Kidney (tissue), 14 donors: ENCODE results near the gene PPP1R16B. TPM values are rescaled to one million over a fixed set of nuclear protein-coding genes. Genes with fewer than 3 reads are reported as not detected.

ENCODE experiments used
- DNase-seq, 5 donors: peaks; one replicate each; pipeline ENCODE4 v3.0.0-alpha.2; 2013 to 2020
- FAIRE-seq: peaks from 2 replicates; lab custom pipeline; 2012; peaks lifted over from hg19 to GRCh38; lab: Jason Lieb, UNC
- H3K27ac ChIP-seq, 2 donors: one replicate each; pipeline ENCODE4 v1.7.0; 2013; ENCODE audit warnings: low read depth in 2 of 2, low read length in 2 of 2, inconsistent platforms in 1 of 2
- H3K27me3 ChIP-seq: one replicate; pipeline ENCODE4 v1.7.1; 2013; ENCODE audit warnings: low read length, inconsistent platforms; ENCODE audit not compliant: control insufficient read depth, insufficient read depth
- H3K36me3 ChIP-seq, 3 donors: one replicate each; pipeline versions ENCODE4 v1.7.0 to v1.7.1; 2013; ENCODE audit warnings: low read length in 3 of 3, control low read depth in 1 of 3, inconsistent platforms in 1 of 3; ENCODE audit not compliant: insufficient read depth in 3 of 3, control insufficient read depth in 2 of 3
- H3K4me1 ChIP-seq, 3 donors: one replicate each; pipeline versions ENCODE4 v1.7.0 to v1.7.1; 2013; ENCODE audit warnings: low read length in 3 of 3, inconsistent platforms in 1 of 3, low read depth in 1 of 3; ENCODE audit not compliant: control insufficient read depth in 2 of 3, insufficient read depth in 2 of 3
- H3K4me3 ChIP-seq, 3 donors: one replicate each; pipeline versions ENCODE4 v1.7.0 to v1.8.1; 2013; ENCODE audit warnings: low read length in 3 of 3, control low read depth in 1 of 3, inconsistent platforms in 1 of 3
- H3K9ac ChIP-seq, 3 donors: one replicate each; pipeline versions ENCODE4 v1.7.0 to v1.7.1; 2013; ENCODE audit warnings: low read length in 3 of 3, control low read depth in 1 of 3, inconsistent platforms in 1 of 3
- H3K9me3 ChIP-seq, 3 donors: one replicate each; pipeline versions ENCODE4 v1.7.0 to v1.7.1; 2013; ENCODE audit warnings: low read length in 3 of 3, control low read depth in 1 of 3, inconsistent platforms in 1 of 3; ENCODE audit not compliant: control insufficient read depth in 2 of 3, insufficient read depth in 1 of 3
- CTCF ChIP-seq: IDR thresholded peaks from 3 replicates; pipeline ENCODE4 v1.5.1; 2012; ENCODE audit warnings: mild to moderate bottlenecking, moderate library complexity, borderline replicate concordance; ENCODE audit not compliant: insufficient read depth; ENCODE audit errors: extremely low read depth
- intact Hi-C: fragments of 100-400 bp; cut with DNase I; formaldehyde crosslinking; loops from one replicate; pipeline ENCODE4 v1.11.1; 2022
- polyA plus RNA-seq: library from polyadenylated mRNA; stranded (reverse); fragments of 350-450 nt; fragmentation: Illumina TruSeq; extraction: RNeasy Lipid Tissue Mini Kit (QIAGEN cat#74804); gene quantifications from one replicate; pipeline ENCODE4 v1.2.3, GENCODE V29; 2014; ENCODE audit warnings: low read depth, low replicate concordance; ENCODE audit not compliant: insufficient read depth
- total RNA-seq: library from RNA; stranded (reverse); fragmentation: NEBNext Ultra II Directional; extraction: Animal tissue kit (Norgen Biotek cat#: 25700); gene quantifications from one replicate; pipeline ENCODE4 v1.2.1, GENCODE V29; 2021
- donor health status: control.
- donor health status: control.
- donor health status: control.
- donor health status: control.
- donor health status: control.
- donor health status: DM: yes; HTN: yes; CAD: no.
- donor health status: Normal renal cell carcinoma (clear cell type).

Gene PPP1R16B
- total and polyA plus RNA-seq, 2 donors from 2014 or later: 11.5 to 29.4 TPM

DNA sequence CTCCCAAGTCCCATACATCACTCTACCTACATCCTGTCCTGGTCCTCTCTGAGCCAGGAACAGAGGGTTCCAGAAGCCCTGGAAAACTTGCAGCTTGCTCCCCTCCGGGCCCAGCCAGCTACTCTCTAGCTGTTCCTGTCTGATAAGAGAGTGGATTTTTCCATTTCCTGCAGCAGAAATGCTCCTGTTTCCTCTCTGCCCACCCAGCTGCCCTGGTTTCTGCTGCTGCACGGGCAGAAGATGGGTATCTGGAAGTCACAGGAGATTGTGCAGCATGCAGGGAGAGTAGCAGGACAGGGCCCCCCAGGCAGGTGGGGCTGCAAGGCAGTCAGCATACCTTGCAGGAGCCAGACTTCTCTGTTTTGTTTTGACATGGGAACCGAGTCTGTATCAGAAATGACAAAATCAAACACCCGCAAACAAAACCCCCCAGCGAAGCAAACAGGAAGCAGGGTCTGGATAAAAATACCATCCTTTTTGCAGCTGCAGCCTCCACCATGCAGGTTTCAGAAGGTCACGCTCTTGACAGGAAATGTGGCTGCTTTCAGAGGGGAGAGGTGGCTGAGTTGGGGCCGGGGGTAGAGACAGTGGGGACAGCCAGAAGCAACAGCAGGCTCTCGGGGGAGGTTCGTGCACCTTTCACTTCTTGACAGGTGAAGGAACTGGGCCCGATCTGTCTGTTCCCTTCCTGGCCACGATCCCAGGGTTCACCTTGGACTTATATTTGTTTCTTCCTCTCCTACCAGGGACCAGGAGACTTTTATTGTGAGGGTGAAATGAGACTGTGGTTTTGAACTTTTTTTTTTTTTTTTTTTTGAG lies 69.9 kb downstream of the PPP1R16B start:
- no peak for TF ChIP-seq CTCF
- H3K4me1 ChIP-seq: peaks cover 0 to 32% (median 28%) of the 10 kb centered on the region in 3 donors
- H3K36me3 ChIP-seq: no peaks in the 10 kb centered on the region
- no peak overlapping the region for H3K9ac ChIP-seq
- H3K9me3 ChIP-seq: no peaks in the 10 kb centered on the region
- no peaks in the 10 kb centered on the region for H3K27me3 ChIP-seq
- peak overlapping the region in 1 of 2 donors; percentile 79 for H3K27ac ChIP-seq
- no peak overlapping the region for H3K4me3 ChIP-seq
- peak in 1 of 5 donors; percentile 40 for DNase-seq
- intact Hi-C loops: no loop called here
- FAIRE-seq: no peak

DNA sequence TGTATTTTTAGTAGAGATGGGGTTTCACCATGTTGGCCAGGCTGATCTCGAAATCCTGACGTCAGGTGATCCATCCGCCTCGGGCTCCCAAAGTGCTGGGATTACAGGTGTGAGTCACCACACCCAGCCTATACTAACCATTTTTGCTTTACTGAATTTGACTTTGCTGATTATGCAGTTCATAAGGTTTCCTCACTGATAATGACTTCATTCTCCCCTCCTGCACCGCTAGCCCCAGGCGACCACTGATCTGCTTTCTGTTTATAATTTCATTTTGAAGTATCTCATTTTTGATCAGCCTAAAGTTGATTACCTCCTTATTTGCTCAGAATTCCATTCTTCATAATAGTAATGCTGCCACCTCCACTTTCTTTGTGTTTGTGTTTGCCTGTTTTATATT lies 72.0 kb downstream of the PPP1R16B start:
- no peak overlapping the region for H3K9ac ChIP-seq

DNA sequence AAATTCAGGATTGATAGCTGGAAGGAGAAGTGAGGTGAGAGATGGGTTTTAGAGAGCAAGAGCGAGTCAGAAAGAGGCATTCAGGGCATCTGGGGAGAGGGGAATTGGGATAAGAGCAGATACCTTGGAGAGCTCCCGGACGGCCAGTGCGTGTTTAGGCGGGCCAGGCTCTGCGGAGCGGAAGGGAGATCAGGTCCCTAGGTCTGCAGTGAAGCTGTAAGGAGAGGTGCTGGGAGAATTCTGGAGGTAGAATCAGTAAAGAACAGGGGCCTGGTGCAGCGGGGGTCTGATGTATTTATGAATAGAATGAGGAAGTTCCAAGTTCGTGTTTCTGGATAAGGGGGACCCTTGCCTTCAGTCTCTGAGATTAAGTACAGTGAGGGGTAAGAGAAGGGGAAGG lies 73.4 kb downstream of the PPP1R16B start:
- no peaks in the 10 kb centered on the region for H3K27me3 ChIP-seq
- no peaks in the 10 kb centered on the region for H3K9me3 ChIP-seq
- DNase-seq: peak in 3 of 5 donors; percentile 61 to 79 (median 64)
- FAIRE-seq: no peak
- H3K4me1 ChIP-seq: peaks cover 0 to 25% (median 25%) of the 10 kb centered on the region in 3 donors
- TF ChIP-seq CTCF: no peak
- no peak overlapping the region for H3K4me3 ChIP-seq
- intact Hi-C loops: no loop called here
- H3K36me3 ChIP-seq: no peaks in the 10 kb centered on the region
- no peak overlapping the region for H3K9ac ChIP-seq
- no peak overlapping the region for H3K27ac ChIP-seq

More for the DNA sequence above, 72.0 kb downstream of the PPP1R16B start:
- Histone ChIP-seq H3K4me1 (peaks cover 0 to 31% (median 26%) of the 10 kb centered on the region in 3 donors), H3K4me3 (no peak overlapping the region), H3K36me3 (no peaks in the 10 kb centered on the region), H3K27ac (no peak overlapping the region), H3K9me3 (no peaks in the 10 kb centered on the region), H3K27me3 (no peaks in the 10 kb centered on the region)
- DNase-seq (no peak), FAIRE-seq (no peak)
- intact Hi-C loops: no loop called here
- no peak for TF ChIP-seq CTCF
